Measurements from ENCODE around the gene GDF10. TPM values are rescaled to one million over a fixed set of nuclear protein-coding genes. Genes with fewer than 3 reads are reported as not detected.

The GDF10 gene
- polyA plus RNA-seq, 1 experiment = not detected

GRCh38 chr10:47276071-47276470 is 23.9 kb upstream of the GDF10 start:
- TF ChIP-seq, protein P1, sequence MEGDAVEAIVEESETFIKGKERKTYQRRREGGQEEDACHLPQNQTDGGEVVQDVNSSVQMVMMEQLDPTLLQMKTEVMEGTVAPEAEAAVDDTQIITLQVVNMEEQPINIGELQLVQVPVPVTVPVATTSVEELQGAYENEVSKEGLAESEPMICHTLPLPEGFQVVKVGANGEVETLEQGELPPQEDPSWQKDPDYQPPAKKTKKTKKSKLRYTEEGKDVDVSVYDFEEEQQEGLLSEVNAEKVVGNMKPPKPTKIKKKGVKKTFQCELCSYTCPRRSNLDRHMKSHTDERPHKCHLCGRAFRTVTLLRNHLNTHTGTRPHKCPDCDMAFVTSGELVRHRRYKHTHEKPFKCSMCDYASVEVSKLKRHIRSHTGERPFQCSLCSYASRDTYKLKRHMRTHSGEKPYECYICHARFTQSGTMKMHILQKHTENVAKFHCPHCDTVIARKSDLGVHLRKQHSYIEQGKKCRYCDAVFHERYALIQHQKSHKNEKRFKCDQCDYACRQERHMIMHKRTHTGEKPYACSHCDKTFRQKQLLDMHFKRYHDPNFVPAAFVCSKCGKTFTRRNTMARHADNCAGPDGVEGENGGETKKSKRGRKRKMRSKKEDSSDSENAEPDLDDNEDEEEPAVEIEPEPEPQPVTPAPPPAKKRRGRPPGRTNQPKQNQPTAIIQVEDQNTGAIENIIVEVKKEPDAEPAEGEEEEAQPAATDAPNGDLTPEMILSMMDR (IDR thresholded peaks at IDR 0.05; ENCODE audit: insufficient read depth, low read depth, low read length) = no peak
- no peak overlapping the region for H3K4me3 ChIP-seq (ENCODE audit: low read depth, low read length)
- no peaks in the 10 kb centered on the region for H3K36me3 ChIP-seq (ENCODE audit: control insufficient read depth, insufficient read depth, low read length)
- peaks cover 2% of the 10 kb centered on the region for H3K27me3 ChIP-seq (ENCODE audit: control insufficient read depth, insufficient read depth, low read length)
- DNase-seq (ENCODE audit: low read depth) = no peak
- ChIA-PET CTCF (no interaction called here), POLR2A (no interaction called here)

DNA sequence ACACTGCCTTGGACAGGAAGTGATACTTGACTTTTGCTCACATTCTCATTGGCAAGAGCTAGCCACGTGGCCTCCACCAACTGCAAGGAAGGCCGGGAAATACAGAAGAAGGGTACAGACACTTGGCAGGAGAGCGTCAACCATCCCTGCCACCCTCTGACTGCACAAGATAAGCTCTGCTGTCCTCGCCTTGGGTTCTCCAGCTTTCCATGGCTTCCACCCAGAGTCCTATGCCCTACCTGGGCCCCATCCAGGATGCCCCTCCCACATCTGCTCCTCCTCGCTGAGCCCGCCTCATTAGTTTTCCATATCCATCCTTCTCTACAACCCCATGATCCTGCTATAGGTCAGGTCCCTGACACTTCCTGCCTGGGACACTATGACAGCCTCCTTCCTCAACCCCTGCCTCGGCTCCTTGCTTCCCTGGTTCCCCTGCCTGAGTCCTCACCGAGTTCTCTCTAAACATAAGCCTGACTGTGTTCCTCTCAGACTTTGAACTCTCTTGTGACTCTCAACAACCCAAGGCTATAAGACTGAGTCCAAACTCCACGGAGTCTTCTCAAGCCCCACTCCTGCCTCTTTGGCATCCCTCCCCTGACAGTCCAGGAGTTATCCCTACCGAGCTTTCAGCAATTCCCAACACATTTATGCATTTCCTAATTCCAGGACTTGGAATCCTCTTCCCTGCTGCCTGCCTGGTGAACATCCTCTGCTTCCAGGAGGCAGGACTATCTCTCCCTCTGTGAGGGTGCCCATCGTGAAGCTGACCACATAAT is 23.2 kb upstream of the GDF10 start:
- no peak for DNase-seq (ENCODE audit: low read depth)

DNA sequence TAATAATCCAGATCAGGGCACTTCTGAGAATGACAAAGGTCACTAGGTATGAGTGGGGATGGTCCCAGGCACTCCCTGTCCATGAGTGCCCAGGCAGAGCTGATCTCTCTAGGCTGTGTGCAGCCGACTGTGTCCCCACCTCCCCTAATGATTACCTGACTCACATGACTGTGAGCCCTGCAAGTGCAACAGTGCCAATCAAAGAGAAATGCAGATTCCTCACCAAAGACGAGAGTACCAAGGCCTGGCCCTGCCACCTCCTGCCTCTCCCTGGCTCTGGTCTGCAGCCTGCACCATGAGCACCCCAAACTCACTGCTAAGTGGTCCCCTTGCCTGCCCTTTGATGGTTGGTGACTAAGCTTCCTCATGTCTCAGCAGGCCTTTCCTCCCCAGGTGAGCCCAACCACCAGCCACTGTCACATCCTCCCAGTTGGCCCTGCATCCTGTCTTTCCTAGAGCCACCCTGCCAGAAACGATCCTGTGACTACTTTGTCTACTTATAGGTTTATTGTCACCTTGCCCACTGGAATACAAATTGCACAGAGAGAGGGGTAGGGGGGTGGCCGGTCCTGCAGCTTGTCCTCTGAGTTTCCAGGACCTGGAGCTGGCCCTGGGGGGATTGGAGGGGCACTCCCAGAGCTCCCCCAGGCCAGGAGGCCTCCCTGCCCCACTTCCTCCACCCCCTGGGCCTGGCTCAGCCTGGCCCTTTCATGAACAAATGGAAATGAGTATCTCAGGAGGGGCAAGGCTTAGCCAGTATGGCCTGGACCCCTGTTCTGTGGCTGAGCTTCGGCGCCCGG is 22.4 kb upstream of the GDF10 start:
- Histone ChIP-seq H3K27me3 (ENCODE audit: control insufficient read depth, insufficient read depth, low read length) (peaks cover 2% of the 10 kb centered on the region), H3K36me3 (ENCODE audit: control insufficient read depth, insufficient read depth, low read length) (no peaks in the 10 kb centered on the region), H3K4me3 (ENCODE audit: low read depth, low read length) (no peak overlapping the region)
- TF ChIP-seq, protein P1 (IDR thresholded peaks at IDR 0.05; ENCODE audit: insufficient read depth, low read depth, low read length) = no peak
- DNase-seq (ENCODE audit: low read depth) = no peak
- CTCF ChIA-PET = interaction anchor here (0.5 to 1.1 kb wide), 2 partner anchors 19 to 230 kb away, joined by 3 read pairs; no protein-coding TSS in a partner anchor
- POLR2A ChIA-PET = no interaction called here

More for the DNA sequence above, 23.2 kb upstream of the GDF10 start:
- H3K4me3 ChIP-seq (ENCODE audit: low read depth, low read length) = no peak overlapping the region
- H3K36me3 ChIP-seq (ENCODE audit: control insufficient read depth, insufficient read depth, low read length) = no peaks in the 10 kb centered on the region
- H3K27me3 ChIP-seq (ENCODE audit: control insufficient read depth, insufficient read depth, low read length) = peaks cover 2% of the 10 kb centered on the region
- ChIA-PET POLR2A (no interaction called here), CTCF (interaction anchor here (0.5 kb wide), 1 partner anchor 19 kb away, joined by 3 read pairs; no protein-coding TSS in a partner anchor)
- TF ChIP-seq, protein P1 (IDR thresholded peaks at IDR 0.05; ENCODE audit: insufficient read depth, low read depth, low read length) = no peak

DNA sequence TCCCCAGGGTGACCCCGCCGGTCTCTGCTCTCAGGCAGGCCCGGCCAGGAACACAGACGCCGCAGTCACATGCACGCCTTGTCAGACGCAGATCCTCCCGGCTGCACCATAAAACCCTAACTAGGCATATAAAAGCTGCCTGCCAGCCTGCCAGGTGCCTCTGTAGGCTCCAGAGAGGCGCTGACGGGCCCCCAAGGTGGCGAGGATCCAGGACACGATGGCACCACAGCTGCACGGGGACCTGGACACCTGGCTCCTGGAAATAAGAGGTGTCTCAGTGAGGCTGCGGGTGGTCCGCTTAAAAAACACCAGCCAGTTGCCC is 21.9 kb upstream of the GDF10 start:
- TF ChIP-seq, protein P1 (IDR thresholded peaks at IDR 0.05; ENCODE audit: insufficient read depth, low read depth, low read length) = no peak
- Histone ChIP-seq H3K27me3 (ENCODE audit: control insufficient read depth, insufficient read depth, low read length) (peaks cover 2% of the 10 kb centered on the region), H3K36me3 (ENCODE audit: control insufficient read depth, insufficient read depth, low read length) (no peaks in the 10 kb centered on the region), H3K4me3 (ENCODE audit: low read depth, low read length) (no peak overlapping the region)
- CTCF ChIA-PET = interaction anchor here (1.1 kb wide), 1 partner anchor 231 kb away, joined by 3 read pairs; no protein-coding TSS in a partner anchor
- no peak for DNase-seq (ENCODE audit: low read depth)
- POLR2A ChIA-PET = no interaction called here

- Histone ChIP-seq H3K27me3 (ENCODE audit: control insufficient read depth, insufficient read depth, low read length) (peaks cover 2% of the 10 kb centered on the region), H3K36me3 (ENCODE audit: control insufficient read depth, insufficient read depth, low read length) (no peaks in the 10 kb centered on the region), H3K4me3 (ENCODE audit: low read depth, low read length) (no peak overlapping the region)
- ChIA-PET POLR2A (no interaction called here), CTCF (interaction anchor here (1.1 kb wide), 1 partner anchor 231 kb away, joined by 3 read pairs; no protein-coding TSS in a partner anchor)
- DNase-seq (ENCODE audit: low read depth) = no peak
- TF ChIP-seq, protein P1 (IDR thresholded peaks at IDR 0.05; ENCODE audit: insufficient read depth, low read depth, low read length) = no peak
Observed at GRCh38 chr10:47278720-47279119, 21.3 kb upstream of the GDF10 start.
